HuH-7.5 (cell line): ENCODE data around the gene IGSF21.
"Not testable (repeated sequence)": the region's sequence is repeated elsewhere in the genome, so short reads cannot be mapped to it uniquely, and the experiment has no call there.

Experiments used
- DNase-seq: peaks from one replicate; pipeline ENCODE4 v3.0.0; 2011; ENCODE audit warnings: low spot score

Gene IGSF21

DNA sequence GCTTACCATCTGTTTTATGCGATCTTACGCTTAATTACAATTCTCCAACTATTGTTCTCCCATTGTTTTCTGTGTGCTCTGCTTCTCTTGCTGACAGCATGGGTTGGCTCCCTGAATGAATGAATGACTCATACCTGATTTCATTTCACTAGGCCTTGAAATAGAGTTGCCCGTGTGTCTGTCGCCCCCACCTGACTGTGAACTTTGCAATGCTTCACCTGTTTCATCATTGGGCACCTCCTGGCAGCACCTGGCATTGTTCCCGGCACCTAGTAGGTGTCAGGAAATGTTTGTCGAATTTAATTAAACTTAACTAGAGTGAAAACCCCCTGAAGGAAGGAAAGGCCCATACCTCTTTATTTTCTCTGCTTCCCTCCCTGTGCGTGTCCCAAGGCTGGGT, 252.7 kb downstream of the IGSF21 start:
- no peak for DNase-seq

DNA sequence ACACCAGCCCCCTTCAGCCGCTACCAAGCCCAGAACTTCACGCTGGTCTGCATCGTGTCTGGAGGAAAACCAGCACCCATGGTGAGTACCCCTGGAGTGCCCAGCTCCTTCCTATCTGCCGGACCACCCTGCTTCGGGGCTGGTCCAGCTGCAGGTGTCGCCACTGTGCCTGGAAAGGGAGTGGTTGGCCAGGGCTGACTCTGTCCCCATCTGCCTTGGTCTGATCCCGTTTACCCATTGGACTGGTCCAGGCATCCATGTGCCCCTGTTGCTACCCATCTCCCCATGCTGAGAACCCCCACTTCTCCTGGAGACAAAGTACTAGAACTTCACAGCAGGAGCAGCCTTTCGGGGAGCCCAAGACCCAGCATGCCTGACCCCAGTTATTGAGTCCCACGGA, 254.6 kb downstream of the IGSF21 start:
- no peak for DNase-seq

DNA sequence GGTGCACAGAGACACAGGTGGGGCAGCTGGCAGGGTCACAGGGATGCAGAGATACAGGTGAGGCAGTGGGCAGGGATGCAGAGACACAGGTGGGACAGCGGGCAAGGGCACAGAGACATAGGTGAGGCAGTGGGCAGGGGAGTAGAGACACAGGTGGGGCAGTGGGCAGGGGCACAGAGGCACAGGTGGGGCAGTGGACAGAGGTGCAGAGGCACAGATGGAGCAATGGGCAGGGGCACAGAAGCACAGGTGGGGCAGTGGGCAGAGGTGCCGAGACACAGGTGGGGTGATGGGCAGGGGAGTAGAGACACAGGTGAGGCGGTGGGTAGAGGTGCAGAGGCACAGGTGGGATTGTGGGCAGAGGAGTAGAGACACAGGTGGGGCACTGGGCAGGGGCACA, 255.8 kb downstream of the IGSF21 start:
- DNase-seq = no peak

DNA sequence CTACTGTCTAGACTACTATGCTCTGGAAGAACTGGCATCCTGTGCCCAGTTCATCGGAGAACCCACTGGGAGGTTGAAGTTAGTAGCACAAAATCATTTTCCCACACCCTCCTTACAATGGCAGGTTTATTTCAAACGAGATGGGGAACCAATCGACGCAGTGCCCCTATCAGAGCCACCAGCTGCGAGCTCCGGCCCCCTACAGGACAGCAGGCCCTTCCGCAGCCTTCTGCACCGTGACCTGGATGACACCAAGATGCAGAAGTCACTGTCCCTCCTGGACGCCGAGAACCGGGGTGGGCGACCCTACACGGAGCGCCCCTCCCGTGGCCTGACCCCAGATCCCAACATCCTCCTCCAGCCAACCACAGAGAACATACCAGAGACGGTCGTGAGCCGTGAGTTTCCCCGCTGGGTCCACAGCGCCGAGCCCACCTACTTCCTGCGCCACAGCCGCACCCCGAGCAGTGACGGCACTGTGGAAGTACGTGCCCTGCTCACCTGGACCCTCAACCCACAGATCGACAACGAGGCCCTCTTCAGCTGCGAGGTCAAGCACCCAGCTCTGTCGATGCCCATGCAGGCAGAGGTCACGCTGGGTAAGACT, 257.6 kb downstream of the IGSF21 start:
- DNase-seq = no peak

DNA sequence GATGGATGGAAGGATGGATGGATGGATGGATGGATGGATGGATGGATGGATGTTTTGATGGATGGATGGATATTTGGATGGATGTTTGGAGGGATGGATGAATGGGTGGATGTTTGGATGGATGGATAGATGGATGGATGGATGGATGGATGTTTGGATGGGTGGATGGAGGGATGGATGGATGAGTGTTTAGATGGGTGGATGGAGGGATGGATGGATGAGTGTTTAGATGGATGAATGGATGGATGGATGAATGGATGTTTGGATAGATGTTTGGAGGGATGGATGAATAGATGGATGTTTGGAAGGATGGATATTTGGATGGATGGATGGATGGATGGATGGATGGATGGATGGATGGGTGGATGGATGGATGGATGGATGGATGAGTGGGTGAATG, 264.9 kb downstream of the IGSF21 start:
- DNase-seq = not testable (repeated sequence)

DNA sequence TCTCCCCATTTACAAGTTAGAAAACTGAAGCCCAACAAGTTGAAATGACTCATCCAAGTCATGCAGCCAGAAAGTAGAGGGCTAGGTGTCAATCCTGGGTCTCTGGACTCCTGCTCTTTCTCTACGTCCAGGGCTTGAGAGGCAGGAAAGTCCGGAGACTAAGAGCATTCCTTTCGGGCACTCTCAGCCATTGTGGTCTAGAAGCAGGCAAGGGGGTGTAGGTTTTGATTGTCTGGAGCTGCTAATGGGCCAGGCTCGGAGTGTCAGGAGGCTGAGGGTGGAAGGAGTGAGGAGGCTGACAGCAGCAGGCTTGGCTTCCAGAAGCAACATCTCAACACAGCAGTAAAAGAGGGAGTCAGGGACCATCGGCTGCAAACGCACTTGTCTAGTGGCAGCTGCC, 265.6 kb downstream of the IGSF21 start:
- DNase-seq = no peak

DNA sequence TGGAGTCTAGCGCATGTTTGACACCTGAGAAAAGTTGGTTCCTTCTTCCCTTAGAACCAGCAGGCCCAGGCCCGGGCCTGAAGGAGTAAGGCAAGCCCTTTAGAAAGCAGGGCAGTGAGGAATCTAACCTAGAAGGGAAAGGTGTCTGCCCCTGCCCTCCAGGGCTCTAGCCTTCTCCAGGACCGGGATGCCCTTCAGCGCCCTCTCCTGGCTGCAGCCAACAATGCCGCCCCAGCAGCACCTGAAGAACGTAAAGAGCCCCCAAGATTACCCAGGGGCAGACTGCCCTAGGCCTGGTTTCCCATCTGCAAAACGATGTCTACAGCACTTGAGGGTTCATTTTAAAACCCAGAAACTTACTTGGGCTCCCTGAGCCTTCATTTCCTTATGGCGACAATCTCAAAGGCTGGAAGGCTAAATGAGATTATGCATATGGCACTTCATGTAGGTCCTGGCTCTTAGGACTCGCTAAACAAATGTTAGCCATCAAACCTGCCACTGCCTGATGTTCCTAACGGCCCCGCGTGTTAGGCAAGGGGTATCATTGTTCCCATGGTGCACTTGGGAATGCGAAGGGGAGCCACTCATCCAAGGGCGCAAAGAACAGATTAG, 266.4 kb downstream of the IGSF21 start:
- peak; percentile 49 for DNase-seq

DNA sequence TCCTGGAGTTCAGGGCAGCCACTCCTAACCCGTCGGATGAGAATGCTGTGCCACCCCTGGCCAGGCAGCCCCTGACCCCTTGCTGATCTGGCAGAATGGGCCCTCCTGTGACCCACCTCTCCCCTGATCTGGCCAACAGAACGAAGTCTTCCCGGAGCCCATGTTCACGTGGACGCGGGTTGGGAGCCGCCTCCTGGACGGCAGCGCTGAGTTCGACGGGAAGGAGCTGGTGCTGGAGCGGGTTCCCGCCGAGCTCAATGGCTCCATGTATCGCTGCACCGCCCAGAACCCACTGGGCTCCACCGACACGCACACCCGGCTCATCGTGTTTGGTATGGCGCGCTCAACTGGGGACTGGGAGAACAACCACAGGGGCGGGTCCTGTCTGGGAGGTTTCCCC, 269.1 kb downstream of the IGSF21 start:
- no peak for DNase-seq

DNA sequence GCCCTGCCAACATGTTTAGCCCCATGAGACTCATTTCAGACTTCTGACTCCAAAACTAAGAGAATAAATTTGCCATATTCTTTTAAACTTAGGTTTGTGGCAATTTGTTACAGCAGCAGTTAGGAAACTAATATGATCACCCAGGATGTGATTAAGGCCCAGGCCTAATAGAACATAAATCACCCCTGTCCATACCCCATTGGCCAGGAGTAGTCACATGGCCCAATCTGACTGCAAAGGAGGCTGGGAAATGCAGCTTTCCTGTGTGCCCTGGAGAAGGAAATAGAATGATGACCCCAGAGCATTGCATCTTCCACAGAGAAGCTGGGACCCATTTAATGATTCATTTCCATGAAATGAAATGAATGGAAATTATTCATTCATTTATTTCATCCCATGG, 272.7 kb downstream of the IGSF21 start:
- DNase-seq = no peak

DNA sequence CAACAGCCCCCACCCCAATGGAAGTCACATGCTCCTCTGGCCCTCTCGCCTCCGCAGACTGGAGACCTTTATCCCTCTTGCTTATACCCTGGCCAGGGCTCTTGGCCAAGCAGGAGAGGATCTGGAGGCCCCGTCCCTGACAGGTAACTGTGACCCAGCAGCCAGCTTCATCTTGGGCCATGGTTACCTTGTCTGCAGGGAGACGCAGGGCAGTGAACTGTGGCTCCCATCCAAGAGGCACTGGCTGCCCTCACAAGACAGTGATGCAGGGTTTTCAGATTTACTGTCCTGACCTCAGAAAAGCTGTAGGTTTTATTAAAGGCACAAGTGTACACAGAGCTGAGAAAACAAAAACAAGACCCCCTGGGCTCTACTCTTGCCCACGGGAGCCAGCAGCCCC, 276.5 kb downstream of the IGSF21 start:
- no peak for DNase-seq

DNA sequence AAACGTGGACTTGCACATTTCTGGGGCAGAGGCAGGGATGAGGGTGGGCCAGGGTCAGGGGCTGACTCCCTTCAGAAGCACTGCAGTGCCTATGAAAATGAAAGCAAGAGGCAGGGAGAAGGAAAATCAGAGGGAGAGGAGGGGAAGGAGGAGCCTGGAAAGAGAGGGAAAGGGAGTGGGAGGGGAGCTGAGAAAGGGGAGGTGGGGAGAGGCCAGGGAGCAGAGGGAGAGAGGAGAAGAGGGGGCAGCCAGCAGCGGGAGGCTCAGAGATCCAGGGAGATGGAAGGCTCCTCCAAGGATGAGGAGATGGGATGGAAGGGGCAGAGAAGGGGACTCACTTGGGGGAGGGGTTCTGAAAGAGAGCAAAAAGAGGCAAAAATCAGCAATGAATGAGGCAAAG, 276.9 kb downstream of the IGSF21 start:
- DNase-seq = no peak

DNA sequence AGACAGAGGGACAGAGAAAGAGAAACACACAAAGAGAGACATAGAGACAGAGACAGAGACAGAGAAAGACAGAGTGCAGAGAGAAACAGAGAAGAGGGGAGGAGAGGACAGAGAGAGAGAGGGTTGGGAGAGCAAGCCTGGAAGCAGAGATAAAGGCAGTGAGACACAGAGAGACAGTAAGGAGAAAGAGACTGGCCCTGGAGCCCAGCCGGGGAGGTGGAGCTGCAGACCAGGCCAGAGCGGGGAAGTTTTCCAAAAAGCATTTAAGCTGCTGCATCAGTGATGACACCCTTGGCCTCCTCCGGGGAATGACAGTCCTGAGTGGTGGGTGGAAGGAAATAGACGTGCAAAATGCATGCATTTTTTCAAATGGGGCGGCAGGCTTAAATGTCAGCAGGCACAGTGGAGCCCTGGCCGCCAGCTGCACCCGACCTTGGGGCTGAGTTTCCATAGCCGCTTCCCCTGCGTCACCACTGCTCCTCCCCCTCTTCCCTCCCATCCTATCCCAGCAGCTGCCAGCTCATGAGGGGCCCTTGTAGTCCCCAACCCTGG, 277.7 kb downstream of the IGSF21 start:
- DNase-seq = no peak

DNA sequence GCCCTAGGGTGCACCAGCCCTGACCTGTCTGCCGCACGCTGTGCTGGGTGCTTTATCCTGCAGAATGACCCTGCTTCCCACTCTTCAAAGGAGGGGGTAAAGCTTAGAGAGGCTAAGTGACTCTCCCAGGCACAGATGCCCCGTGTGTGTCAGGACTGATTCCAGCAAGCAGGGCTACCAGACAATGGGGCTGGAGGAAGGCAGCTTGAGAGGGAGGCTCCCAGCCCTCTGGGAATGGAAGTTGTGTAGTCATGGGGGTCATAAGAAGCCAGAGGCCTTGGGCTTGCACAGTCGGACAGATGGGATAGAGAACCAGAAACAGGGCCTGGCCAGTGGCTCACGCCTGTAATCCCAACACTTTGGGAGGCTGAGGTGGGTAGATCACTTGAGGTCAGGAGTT, 279.0 kb downstream of the IGSF21 start:
- no peak for DNase-seq

DNA sequence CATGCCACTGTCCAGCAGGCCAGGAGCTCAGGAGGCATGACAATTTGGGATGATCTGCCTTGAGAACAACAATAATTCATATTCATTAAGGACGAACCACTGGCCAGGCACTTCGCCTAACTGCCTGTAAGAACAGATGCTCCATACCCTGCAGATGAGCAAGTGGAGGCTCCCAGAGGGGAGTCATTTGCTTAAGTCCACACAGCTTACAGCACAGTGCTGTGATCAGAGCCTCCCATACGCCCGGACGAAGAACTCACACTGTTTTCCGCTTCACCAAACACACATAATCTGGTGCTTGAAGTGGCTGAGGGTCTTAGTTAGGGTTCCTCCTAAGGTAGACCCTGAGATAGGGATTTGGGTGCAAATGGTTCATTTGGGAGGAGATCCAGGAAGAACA, 279.7 kb downstream of the IGSF21 start:
- DNase-seq = no peak

DNA sequence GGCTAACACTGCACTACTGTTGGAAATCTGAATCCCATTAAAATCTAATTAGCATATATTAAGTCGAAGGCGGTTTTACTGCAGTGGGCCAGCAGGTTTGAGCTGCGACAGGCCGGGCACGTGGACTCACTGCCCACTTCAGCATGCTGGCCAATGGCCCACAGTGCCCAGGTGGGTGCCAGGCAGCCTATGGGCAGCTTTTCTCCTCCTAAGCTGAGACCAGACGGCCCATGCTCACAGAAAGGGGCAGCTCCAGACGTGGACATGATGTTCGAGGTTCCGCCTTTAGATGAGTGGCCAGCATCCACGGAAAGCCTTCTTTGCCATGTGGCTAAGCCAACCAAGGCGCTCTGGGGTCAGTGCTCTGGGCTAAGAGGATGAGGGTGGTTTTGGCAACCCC, 283.4 kb downstream of the IGSF21 start:
- DNase-seq = no peak

DNA sequence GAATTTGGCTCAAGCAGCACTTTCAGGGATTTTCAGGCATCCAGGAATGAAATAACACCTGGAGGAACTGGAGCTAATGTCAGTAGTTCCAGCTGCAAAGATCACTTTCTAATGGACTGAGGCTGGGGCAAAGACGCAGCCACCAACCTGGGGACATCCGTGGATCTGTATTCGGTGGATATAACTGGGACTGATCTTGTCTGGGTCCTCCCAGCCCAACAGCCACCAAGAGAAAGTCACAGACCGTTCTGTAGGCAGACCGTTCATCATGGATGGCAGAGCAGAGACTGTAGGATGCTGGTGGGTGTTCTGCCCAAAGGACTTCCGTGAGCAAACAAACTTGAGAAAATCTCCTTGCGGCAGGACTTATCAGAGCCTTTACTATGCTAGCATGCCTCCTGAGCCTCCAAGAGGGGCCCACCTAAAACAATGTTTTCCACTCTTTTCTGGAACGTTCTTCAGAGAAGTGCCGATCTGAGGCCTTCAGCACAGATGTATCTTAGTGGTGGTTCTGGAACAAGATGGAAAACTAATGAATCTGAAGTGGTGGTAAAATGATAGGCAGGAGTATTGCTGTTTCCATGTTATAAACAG, 287.1 kb downstream of the IGSF21 start:
- DNase-seq = no peak

DNA sequence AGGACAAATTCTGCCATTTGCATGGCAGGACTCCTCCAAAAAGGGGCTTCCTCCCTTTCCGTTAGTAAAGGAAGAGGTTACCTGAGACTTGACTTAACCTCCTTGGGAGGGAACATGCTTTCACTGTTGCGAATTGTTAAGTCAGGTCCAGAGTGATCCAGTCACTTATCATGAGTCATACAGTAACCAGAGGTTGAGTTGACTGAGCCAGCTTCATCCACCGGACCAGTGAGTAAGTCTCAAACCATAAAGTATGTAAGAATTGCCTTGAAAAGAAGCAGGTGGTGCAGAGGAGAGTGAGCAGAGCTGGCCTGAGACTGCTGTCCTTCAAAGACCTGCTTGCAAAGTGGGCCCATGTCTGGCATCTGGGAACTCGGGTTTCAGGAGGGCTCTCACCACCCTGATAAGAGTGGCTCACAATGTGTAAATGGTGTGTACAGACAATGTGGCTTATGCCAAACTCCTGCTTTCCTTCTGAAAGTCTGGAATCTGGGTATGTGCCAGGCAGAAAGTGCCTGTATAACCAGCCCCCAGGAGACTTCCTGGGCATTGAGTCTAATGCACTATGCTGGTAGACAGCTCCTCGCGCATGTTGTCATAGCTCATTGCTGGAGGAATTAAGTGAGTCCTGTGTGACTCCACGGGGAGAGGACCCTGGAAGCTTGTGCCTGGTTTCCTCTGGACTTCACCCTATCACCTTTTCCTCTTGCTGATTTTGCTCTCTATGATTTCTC, 288.8 kb downstream of the IGSF21 start:
- DNase-seq = no peak

DNA sequence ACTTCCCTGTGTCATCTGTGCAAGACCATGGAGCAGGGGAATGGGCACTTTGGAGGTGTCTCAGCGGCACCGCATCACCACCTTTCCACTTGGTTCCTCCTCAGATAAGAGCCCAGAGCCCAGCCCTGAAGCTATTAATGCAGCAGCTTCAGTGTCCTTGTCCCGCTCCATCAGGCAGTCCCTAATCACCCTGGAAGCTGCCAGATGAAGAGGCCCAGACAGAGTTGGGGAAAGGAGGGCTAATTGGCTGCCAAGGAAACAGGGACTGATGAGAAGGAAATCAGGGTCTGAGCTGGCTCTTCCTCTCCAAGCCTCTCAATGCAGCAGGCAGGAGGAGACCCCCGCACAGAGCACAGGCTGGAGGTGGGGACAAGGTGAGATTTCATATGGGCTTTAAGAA, 290.0 kb downstream of the IGSF21 start:
- DNase-seq = no peak

DNA sequence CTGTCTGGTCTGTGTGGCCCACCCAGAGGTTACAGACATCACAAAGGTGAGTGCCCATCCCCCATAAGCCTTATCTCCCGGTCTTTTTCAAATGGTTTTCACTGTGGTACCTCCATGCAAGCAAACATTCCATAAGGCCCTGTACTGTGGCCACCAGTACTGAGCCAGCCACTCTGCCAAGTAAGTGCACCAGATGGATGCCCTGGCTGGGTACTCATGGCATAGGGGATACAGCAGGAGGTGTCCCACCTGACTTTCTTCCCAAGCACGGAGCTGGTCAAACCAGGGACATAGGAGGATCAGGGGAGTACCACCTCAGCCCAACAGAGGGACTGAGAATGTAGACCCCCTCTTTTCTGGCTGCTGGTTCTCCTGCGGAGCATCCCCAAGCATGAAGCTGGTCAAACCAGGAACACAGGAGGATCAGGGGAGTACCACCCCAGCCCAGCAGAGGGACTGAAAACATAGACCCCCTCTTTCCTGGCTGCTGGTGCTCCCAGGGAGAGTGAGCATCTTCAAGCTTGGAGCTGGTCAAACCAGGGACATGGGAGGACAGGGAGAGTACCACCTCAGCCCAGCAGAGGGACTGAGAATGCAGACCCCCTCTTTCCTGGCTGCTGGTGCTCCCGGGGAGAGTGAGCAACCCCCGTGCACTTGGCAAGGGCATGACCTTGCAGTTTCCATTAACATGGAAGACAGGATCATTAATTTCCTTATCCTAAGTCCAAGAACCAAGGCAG, 291.4 kb downstream of the IGSF21 start:
- no peak for DNase-seq

DNA sequence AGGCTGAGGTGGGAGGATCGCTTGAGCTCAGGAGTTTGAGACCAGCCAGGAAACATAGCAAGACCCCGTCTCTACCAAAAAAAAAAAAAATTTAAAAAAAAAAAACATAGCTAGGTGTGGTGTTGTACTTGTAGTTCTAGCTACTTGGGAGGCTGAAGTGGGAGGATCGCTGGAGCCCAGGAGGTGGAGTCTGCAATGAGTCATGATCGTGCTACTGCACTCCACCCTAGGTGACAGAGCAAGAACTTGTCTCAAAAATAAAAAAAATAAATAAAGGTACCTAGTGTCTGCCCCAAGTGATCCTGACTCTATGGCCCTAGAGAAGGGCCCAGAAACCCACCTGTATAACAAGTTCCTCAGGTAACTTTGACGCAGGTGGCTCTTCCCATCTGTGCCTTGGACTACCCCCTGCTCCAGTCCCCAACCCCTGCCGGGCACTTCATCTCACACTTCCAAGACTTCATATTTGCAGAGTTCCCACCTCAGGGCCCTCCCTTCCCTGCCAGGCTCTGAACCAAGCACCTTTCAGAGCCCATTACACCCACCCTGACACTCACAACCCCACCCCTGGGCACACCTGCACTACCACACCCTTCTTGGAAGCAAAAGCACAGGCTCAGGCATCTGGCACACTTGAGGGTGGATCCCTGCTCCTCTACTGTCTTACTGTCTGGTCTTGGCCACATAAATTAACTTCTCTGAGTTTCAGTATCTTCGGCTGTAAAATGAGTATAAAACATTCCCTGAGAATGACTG, 292.9 kb downstream of the IGSF21 start:
- no peak for DNase-seq

DNA sequence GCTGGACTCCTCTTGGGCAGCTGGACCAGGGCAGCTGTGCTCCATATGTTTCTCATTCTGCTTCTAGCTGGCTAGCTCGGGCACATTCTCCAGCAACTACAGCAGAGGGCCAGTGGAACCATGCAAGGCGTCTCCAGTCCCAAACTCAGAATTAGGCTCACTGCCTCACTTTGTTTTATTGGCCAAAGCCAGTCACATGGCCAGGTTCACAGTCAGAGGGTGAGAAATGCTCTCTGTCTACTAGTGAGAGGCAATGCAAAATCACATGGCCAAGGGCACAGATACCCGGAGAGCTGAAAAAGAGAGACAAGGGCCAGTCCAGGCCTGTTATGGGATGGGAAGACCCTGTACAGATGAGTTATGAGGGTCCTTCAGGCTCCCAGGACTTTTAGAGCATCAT, 294.3 kb downstream of the IGSF21 start:
- DNase-seq = no peak

DNA sequence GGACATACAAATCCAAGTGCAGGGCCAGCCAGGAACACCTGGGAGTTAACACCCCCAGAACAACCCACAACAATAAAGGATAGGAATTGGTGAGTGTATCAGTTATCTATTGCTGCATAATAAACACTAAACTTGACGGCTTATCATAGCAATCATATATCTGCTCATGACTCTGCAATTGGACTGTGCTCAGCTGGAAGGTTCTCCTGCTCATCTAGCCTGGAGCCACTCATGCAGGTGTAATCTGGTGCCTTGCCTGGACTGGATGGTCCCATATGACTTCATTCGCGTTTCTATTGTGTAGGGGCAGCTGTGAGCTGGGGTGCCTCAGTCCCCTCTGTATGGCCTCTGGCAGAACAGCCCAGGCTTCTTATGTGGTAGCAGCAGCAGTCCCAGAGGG, 296.9 kb downstream of the IGSF21 start:
- DNase-seq = no peak
